Epithelial cell of proximal tubule (primary cell): ENCODE measurements around the gene ARHGEF9. TPM values are rescaled to one million over a fixed set of nuclear protein-coding genes. Genes with fewer than 3 reads are reported as not detected.
A peak's percentile ranks its signal among the peaks of the same experiment; 100 is the strongest.

ENCODE experiments used
- DNase-seq: peaks from one replicate; pipeline ENCODE4 v3.0.0-alpha.2; 2011; ENCODE audit warnings: low read depth
- H3K4me3 ChIP-seq: 2 replicates; pipeline ENCODE4 v1.5.1; 2011; ENCODE audit warnings: low read depth, mild to moderate bottlenecking, low read length
- CTCF ChIP-seq: conservative IDR thresholded peaks from 2 replicates; pipeline ENCODE4 v1.5.1; 2012; ENCODE audit warnings: low read depth, mild to moderate bottlenecking, low read length
- total RNA-seq: library from RNA; depleted of rRNA; stranded (reverse); fragments of >200 nt; gene quantifications from 2 replicates; pipeline ENCODE4 v1.2.3, GENCODE V29; 2015

The ARHGEF9 gene
- total RNA-seq, 1 donor from 2014 or later, result 13.4 TPM

- TF ChIP-seq CTCF, result no peak
- H3K4me3 ChIP-seq, result no peak overlapping the region
- no peak for DNase-seq
Observed at GRCh38 chrX:63713526-63713925, 71.5 kb downstream of the ARHGEF9 start.

- TF ChIP-seq CTCF, result no peak
- DNase-seq, result no peak
- no peak overlapping the region for H3K4me3 ChIP-seq
Observed at GRCh38 chrX:63708801-63709200, 76.2 kb downstream of the ARHGEF9 start.

GRCh38 chrX:63702556-63702955 lies 82.5 kb downstream of the ARHGEF9 start:
- DNase-seq, result no peak
- TF ChIP-seq CTCF, result no peak
- no peak overlapping the region for H3K4me3 ChIP-seq

DNA sequence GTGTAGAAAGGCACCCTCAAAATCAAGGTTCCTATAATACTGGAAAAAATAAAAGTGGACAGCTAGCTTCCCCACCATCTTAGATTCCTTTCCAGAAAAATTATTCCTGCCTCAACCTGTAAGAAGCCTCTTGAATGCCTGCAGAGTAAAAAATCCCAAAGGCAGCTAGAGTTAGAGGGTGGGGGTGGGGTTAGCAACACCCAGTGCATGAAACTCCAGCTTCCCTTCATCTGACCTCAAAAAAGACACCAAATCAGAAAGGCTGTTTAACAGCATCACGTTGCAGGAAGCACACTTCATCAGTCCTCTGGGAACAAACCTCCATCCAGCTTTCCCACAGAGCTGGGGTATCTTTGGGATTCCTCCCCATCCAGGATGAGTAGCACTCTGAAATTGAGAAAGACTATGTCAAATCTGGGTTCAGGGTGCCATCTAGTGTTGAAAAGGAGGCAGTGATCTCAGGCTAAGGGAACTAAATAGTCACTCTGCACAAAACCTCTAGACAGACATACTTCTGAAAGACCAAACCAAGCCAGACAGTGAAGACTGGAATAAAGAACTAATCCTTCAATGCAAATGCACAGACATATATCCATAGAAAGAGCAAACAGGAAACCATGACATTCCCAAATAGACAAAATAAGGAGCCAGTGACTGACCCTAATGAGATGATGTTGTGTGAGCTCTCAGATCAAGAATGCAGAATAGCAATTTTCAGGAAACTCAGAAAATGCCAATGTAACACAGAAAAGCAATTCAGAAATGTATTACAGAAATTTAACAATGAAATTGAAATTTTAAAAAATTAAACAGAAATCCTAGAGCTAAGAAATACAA lies 97.9 kb downstream of the ARHGEF9 start:
- TF ChIP-seq CTCF, result peak; percentile 72
- DNase-seq, result peak; percentile 1
- no peak overlapping the region for H3K4me3 ChIP-seq

GRCh38 chrX:63680423-63680822 lies 104.6 kb downstream of the ARHGEF9 start:
- no peak for TF ChIP-seq CTCF
- DNase-seq, result no peak
- H3K4me3 ChIP-seq, result no peak overlapping the region

GRCh38 chrX:63679432-63679831 lies 105.6 kb downstream of the ARHGEF9 start:
- DNase-seq, result no peak
- H3K4me3 ChIP-seq, result no peak overlapping the region
- TF ChIP-seq CTCF, result no peak

- TF ChIP-seq CTCF, result no peak
- no peak for DNase-seq
- H3K4me3 ChIP-seq, result no peak overlapping the region
Observed at GRCh38 chrX:63675716-63676115, 109.3 kb downstream of the ARHGEF9 start.
